Measurements from ENCODE around the gene PIK3AP1. TPM values are rescaled to one million over a fixed set of nuclear protein-coding genes. Genes with fewer than 3 reads are reported as not detected.

The PIK3AP1 gene
- total RNA-seq, 1 experiment from 2014 or later: 1.7 TPM

DNA sequence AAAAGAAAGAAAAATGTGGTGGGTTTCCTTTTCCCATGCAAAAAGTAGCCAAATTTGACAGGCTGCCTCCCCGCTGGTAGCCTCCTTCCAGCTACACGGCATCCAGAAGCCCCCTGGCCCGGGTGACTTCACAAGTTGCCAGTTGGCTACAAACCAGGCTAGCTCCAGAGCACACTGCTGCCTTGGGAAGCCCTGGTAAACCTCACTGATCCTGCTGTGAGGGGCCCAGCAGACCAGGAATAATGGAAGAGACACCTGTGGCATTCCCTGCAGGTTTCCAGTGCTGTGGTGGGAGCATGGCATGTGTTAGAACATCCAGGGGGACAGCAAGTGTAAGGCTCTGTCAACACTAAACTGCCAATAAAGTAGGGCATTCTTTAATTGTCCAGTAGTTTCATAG is 77.8 kb downstream of the PIK3AP1 start:
- no peak overlapping the region for H4K5ac ChIP-seq (ENCODE audit: insufficient read length, low read depth, low read length)
- WGBS (ENCODE audit: extremely low coverage, insufficient read length, low lambda C conversion rate): no CpG with 5 or more reads among the region's 3 CpGs
- Mint-ChIP-seq H3K27ac (no peak overlapping the region), H3K4me1 (peaks cover 0 to 6% of the 10 kb centered on the region in 2 experiments; a peak in 1 of 4 replicates), H3K9me3 (no peaks in the 10 kb centered on the region; a peak in 1 of 5 replicates), H3K4me3 (no peak overlapping the region), H3K27me3 (ENCODE audit: low read depth) (no peaks in the 10 kb centered on the region), H3K36me3 (ENCODE audit: insufficient read depth in 1 of 3, low read depth in 3 of 3) (no peaks in the 10 kb centered on the region)
- no peak overlapping the region for H3K9ac ChIP-seq (ENCODE audit: extremely low read depth, insufficient read length, low read length)
- no peak overlapping the region for H3K27ac ChIP-seq (ENCODE audit: insufficient read length, low read depth, low read length)
- H3K14ac ChIP-seq (ENCODE audit: insufficient read depth, low read length): no peak overlapping the region
- no peak overlapping the region for H4K8ac ChIP-seq (replicated peaks; ENCODE audit: insufficient read length, low read depth, low read length)
- no peaks in the 10 kb centered on the region for H3K9me3 ChIP-seq (ENCODE audit: control insufficient read depth, low read depth, low read length)
- H3K79me2 ChIP-seq (ENCODE audit: insufficient read depth, low read length): no peaks in the 10 kb centered on the region
- H2AK5ac ChIP-seq (ENCODE audit: insufficient read length, low read length): no peak overlapping the region
- TF ChIP-seq, protein P1, sequence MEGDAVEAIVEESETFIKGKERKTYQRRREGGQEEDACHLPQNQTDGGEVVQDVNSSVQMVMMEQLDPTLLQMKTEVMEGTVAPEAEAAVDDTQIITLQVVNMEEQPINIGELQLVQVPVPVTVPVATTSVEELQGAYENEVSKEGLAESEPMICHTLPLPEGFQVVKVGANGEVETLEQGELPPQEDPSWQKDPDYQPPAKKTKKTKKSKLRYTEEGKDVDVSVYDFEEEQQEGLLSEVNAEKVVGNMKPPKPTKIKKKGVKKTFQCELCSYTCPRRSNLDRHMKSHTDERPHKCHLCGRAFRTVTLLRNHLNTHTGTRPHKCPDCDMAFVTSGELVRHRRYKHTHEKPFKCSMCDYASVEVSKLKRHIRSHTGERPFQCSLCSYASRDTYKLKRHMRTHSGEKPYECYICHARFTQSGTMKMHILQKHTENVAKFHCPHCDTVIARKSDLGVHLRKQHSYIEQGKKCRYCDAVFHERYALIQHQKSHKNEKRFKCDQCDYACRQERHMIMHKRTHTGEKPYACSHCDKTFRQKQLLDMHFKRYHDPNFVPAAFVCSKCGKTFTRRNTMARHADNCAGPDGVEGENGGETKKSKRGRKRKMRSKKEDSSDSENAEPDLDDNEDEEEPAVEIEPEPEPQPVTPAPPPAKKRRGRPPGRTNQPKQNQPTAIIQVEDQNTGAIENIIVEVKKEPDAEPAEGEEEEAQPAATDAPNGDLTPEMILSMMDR (conservative IDR thresholded peaks at IDR 0.05): no peak
- H2BK20ac ChIP-seq (ENCODE audit: low read depth, low read length, poor library complexity, severe bottlenecking): no peak overlapping the region
- no peaks in the 10 kb centered on the region for H3K23me2 ChIP-seq (ENCODE audit: insufficient read length, low read depth, low read length, poor library complexity, severe bottlenecking)
- H2AFZ ChIP-seq (ENCODE audit: low read length): no peak overlapping the region
- H3K56ac ChIP-seq (ENCODE audit: insufficient read length, low read depth, low read length): no peak overlapping the region
- H3T11ph ChIP-seq (ENCODE audit: low read length): no peak overlapping the region
- no peaks in the 10 kb centered on the region for H3K27me3 ChIP-seq (ENCODE audit: insufficient read depth, low read length)
- H3K4me1 ChIP-seq (ENCODE audit: insufficient read depth, low read length): no peaks in the 10 kb centered on the region
- no peak overlapping the region for H3K4me2 ChIP-seq (ENCODE audit: insufficient read depth, insufficient read length, low read length)
- no peak for DNase-seq
- no peak overlapping the region for H2BK15ac ChIP-seq (ENCODE audit: low read depth, low read length)
- no peak overlapping the region for H2BK12ac ChIP-seq (ENCODE audit: insufficient read length, low read depth, low read length)
- H2BK120ac ChIP-seq (ENCODE audit: low read depth, low read length, poor library complexity, severe bottlenecking): no peak overlapping the region
- H3K79me1 ChIP-seq (ENCODE audit: insufficient read depth, low read depth, low read length, poor library complexity, severe bottlenecking): no peaks in the 10 kb centered on the region
- H3K18ac ChIP-seq (ENCODE audit: insufficient read length, low read depth, low read length): no peak overlapping the region
- no peak overlapping the region for H4K91ac ChIP-seq (ENCODE audit: insufficient read length, low read depth, low read length)
- no peak overlapping the region for H3K4ac ChIP-seq (ENCODE audit: low read depth, low read length)
- H2BK5ac ChIP-seq (ENCODE audit: insufficient read length, low read length): no peak overlapping the region
- H4K20me1 ChIP-seq (ENCODE audit: control insufficient read depth, insufficient read depth, insufficient read length): no peaks in the 10 kb centered on the region
- no peak overlapping the region for H3K23ac ChIP-seq (ENCODE audit: insufficient read length, low read depth, low read length)

All from H9 (cell line).